Mesothelial cell of epicardium (in vitro differentiated cells): Measurements from ENCODE around the gene UBL4B. TPM values are rescaled to one million over a fixed set of nuclear protein-coding genes. Genes with fewer than 3 reads are reported as not detected.

ENCODE experiments used
- DNase-seq, 2 experiments: peaks; one replicate each; pipeline ENCODE4 v3.0.0; 2021; ENCODE audit warnings: low spot score in 2 of 2; ENCODE audit not compliant: unreplicated experiment in 2 of 2
- H3K27ac Mint-ChIP-seq: 2 replicates; pipeline ENCODE4 v1.8.0; 2021; ENCODE audit warnings: mixed read lengths
- H3K27me3 Mint-ChIP-seq: 2 replicates; pipeline ENCODE4 v1.8.0; 2021; ENCODE audit warnings: low read depth, mixed read lengths
- H3K36me3 Mint-ChIP-seq: 2 replicates; pipeline ENCODE4 v1.8.0; 2021; ENCODE audit warnings: mixed read lengths
- H3K4me1 Mint-ChIP-seq: 2 replicates; pipeline ENCODE4 v1.8.0; 2021; ENCODE audit warnings: mixed read lengths
- H3K4me3 Mint-ChIP-seq: 2 replicates; pipeline ENCODE4 v1.8.0; 2021; ENCODE audit warnings: mild to moderate bottlenecking, moderate library complexity, mixed read lengths
- H3K9me3 Mint-ChIP-seq: 2 replicates; pipeline ENCODE4 v1.8.0; 2021; ENCODE audit warnings: mixed read lengths
- total RNA-seq: library from RNA; stranded (reverse); gene quantifications from 3 replicates; pipeline ENCODE4 v1.2.1, GENCODE V29; 2021
- TF ChIP-seq, protein P1 (sequence below): fragments of 200-600 bp; sonication (generic); IDR thresholded peaks from one replicate; pipeline ENCODE4 v1.5.0; 2021; ENCODE audit warnings: antibody characterized with exemption; ENCODE audit not compliant: unreplicated experiment

Gene UBL4B
- total RNA-seq, 1 donor from 2014 or later, result 10.7 TPM

DNA sequence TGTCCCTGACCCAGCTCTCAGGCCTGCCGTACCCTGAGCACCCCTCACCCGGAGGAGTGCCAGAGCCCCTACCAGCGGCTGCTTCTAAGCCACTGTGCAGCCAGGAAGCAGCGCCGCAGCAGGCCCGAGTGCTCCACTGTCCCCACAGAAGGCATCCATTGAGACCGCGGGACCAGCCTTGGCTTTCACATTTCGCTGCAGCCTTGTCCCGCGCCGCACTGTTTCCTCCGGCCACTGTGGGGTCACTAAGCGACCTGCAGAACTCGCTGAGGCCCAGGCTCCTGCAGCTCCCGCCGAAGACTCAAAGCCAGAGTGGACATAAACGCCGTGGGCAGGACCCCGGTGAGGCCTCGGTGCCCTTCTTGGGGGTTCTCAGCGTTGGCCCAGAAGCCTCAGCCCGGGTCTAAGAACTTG is 44.8 kb upstream of the UBL4B start:
- H3K4me3 Mint-ChIP-seq, result peak overlapping the region; percentile 85
- TF ChIP-seq, protein P1, sequence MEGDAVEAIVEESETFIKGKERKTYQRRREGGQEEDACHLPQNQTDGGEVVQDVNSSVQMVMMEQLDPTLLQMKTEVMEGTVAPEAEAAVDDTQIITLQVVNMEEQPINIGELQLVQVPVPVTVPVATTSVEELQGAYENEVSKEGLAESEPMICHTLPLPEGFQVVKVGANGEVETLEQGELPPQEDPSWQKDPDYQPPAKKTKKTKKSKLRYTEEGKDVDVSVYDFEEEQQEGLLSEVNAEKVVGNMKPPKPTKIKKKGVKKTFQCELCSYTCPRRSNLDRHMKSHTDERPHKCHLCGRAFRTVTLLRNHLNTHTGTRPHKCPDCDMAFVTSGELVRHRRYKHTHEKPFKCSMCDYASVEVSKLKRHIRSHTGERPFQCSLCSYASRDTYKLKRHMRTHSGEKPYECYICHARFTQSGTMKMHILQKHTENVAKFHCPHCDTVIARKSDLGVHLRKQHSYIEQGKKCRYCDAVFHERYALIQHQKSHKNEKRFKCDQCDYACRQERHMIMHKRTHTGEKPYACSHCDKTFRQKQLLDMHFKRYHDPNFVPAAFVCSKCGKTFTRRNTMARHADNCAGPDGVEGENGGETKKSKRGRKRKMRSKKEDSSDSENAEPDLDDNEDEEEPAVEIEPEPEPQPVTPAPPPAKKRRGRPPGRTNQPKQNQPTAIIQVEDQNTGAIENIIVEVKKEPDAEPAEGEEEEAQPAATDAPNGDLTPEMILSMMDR, result no peak
- DNase-seq, result peak in 1 of 2 experiments; percentile 45
- peaks cover 73% of the 10 kb centered on the region for H3K4me1 Mint-ChIP-seq
- H3K36me3 Mint-ChIP-seq, result peaks cover 21% of the 10 kb centered on the region
- H3K27ac Mint-ChIP-seq, result peak overlapping the region; percentile 98
- peaks cover 5% of the 10 kb centered on the region for H3K27me3 Mint-ChIP-seq
- H3K9me3 Mint-ChIP-seq, result no peaks in the 10 kb centered on the region

DNA sequence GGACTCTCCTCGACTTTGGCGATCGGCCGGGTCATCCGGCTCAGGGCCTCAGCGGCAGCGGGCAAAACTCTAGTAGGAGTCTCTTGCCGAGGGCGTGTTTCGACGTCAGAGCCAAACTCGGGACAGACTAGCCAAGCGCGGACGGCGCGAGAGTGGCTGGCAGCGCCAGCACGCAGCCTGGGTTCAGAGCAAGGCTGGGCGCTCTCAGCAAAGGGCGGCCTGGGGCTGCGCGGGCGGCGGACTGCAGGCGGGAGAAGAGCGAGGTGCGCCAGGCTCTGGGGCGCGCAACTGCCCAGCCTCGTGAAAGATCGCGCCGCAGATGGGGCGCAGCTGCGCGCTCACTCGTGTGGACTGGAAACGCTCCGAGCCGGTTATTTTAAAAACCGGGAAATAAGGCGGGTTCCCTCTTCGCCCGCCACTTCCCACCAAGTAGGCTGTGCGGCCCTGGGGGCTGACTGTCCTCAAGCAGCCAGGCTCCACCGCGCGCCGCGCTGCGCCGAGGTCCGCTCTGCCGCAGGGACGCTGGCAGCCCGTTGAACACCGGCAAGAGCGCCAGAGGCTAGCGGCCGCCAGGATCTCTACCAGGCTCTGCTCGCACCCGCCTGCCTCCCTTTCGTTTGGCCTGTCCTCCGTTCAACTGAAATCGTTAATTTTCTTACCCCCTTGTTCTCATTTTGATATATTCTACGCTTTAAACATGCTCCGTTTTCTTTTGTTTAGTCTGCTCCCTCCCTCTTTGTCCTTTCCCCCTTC is 44.2 kb upstream of the UBL4B start:
- H3K4me3 Mint-ChIP-seq, result peak overlapping the region; percentile 85
- H3K9me3 Mint-ChIP-seq, result no peaks in the 10 kb centered on the region
- H3K36me3 Mint-ChIP-seq, result peaks cover 21% of the 10 kb centered on the region
- TF ChIP-seq, protein P1, result no peak
- H3K27me3 Mint-ChIP-seq, result peaks cover 5% of the 10 kb centered on the region
- DNase-seq, result peak in 1 of 2 experiments; percentile 60
- H3K27ac Mint-ChIP-seq, result peak overlapping the region; percentile 98
- H3K4me1 Mint-ChIP-seq, result peaks cover 72% of the 10 kb centered on the region

DNA sequence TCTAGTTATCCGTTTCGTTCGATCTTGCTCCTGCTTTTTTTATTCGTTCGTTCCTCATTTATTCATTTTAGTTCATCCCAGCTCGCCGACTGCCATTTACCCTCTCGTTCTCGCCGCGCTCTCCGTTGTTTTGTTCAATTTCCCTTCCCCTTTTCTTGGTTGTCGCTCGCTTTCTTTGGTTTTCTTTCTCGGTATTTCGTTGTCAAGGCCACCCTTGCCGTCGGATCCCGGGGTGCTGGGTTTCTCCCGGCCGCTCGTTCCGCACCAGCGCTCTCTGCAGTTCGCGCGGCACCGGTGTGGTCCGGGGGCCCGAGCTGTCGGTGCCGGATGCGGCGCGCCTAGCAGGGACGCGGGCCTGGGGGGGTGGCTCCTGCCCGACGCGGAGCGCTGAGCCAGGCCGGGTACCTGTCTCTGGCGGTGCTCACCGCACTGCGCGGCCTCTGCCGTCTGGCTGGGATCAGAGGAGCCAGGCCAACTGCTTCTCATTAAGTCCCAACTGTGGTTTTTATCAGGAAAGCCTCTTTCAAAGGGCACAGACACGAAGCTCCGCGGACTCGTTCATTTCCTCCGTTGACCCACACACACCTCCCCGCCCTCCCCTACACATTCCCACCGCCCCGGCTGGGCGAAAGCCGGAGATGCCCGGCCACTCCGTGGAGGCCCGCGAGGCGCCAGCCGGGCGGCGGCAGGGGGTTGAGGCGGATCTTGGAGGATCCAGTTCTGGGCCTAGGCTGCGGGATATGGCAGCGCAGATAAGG is 43.4 kb upstream of the UBL4B start:
- peaks cover 71% of the 10 kb centered on the region for H3K4me1 Mint-ChIP-seq
- H3K27me3 Mint-ChIP-seq, result peaks cover 5% of the 10 kb centered on the region
- peak overlapping the region; percentile 85 for H3K4me3 Mint-ChIP-seq
- H3K9me3 Mint-ChIP-seq, result no peaks in the 10 kb centered on the region
- H3K27ac Mint-ChIP-seq, result peak overlapping the region; percentile 98
- H3K36me3 Mint-ChIP-seq, result peaks cover 24% of the 10 kb centered on the region
- TF ChIP-seq, protein P1, result no peak
- peak in 1 of 2 experiments; percentile 51 for DNase-seq

GRCh38 chr1:110069404-110070281 is 42.6 kb upstream of the UBL4B start:
- H3K36me3 Mint-ChIP-seq, result peaks cover 29% of the 10 kb centered on the region
- no peaks in the 10 kb centered on the region for H3K9me3 Mint-ChIP-seq
- H3K4me3 Mint-ChIP-seq, result peak overlapping the region; percentile 85
- peak overlapping the region; percentile 98 for H3K27ac Mint-ChIP-seq
- H3K27me3 Mint-ChIP-seq, result peaks cover 5% of the 10 kb centered on the region
- peak in 1 of 2 experiments; percentile 63 for DNase-seq
- H3K4me1 Mint-ChIP-seq, result peaks cover 71% of the 10 kb centered on the region
- TF ChIP-seq, protein P1, result no peak

GRCh38 chr1:110070282-110070669 is 42.0 kb upstream of the UBL4B start:
- Mint-ChIP-seq H3K27me3 (peaks cover 5% of the 10 kb centered on the region), H3K9me3 (no peaks in the 10 kb centered on the region), H3K36me3 (peaks cover 32% of the 10 kb centered on the region), H3K27ac (peak overlapping the region; percentile 98), H3K4me1 (peaks cover 69% of the 10 kb centered on the region), H3K4me3 (peak overlapping the region; percentile 85)
- TF ChIP-seq, protein P1, result no peak
- DNase-seq, result peak in 1 of 2 experiments; percentile 67
